A549 (cell line): ENCODE data around the gene ZHX3.

ENCODE experiments used
- BCL3 ChIP-seq: fragments of >200 bp; sonication (Bioruptor Twin); formaldehyde crosslinking; IDR thresholded peaks from 3 replicates; pipeline ENCODE4 v1.6.1; 2016
- CTCF ChIP-seq: fragments of >200 bp; sonication (Bioruptor Twin); formaldehyde crosslinking; IDR thresholded peaks from 3 replicates; pipeline ENCODE4 v1.5.1; 2016
- EP300 ChIP-seq, 2 experiments: fragments of >200 bp; sonication (Bioruptor Twin); formaldehyde crosslinking; IDR thresholded peaks; 2 replicates in 1 of 2; 3 replicates in 1 of 2; pipeline ENCODE4 v1.6.1; 2016 to 2017
- JUNB ChIP-seq: fragments of >200 bp; sonication (Bioruptor Twin); formaldehyde crosslinking; IDR thresholded peaks from 2 replicates; pipeline ENCODE4 v1.6.1; 2016
- KDM5A ChIP-seq: fragments of 200-600 bp; sonication (generic); IDR thresholded peaks from 2 replicates; pipeline ENCODE4 v1.6.1; 2016; ENCODE audit warnings: antibody characterized with exemption, mild to moderate bottlenecking
- PBX3 ChIP-seq: IDR thresholded peaks from 2 replicates; pipeline ENCODE4 v1.6.1; 2012
- POLR2A ChIP-seq: IDR thresholded peaks from 2 replicates; pipeline ENCODE4 v1.6.1; 2012; ENCODE audit warnings: mild to moderate bottlenecking, low read length
- REST ChIP-seq: fragments of 200-600 bp; sonication (generic); IDR thresholded peaks from 2 replicates; pipeline ENCODE4 v1.6.1; 2016; ENCODE audit warnings: antibody characterized with exemption, mild to moderate bottlenecking, moderate library complexity
- ZC3H11A ChIP-seq: fragments of 450-650 bp; IDR thresholded peaks from 2 replicates; pipeline ENCODE4 v1.6.1; 2014; ENCODE audit warnings: antibody characterized with exemption, mild to moderate bottlenecking

GRCh38 chr20:41167118-41167470 is 150.4 kb downstream of the ZHX3 start:
- TF ChIP-seq EP300 (IDR thresholded peaks at IDR 0.05) (no peak), POLR2A (no peak), REST (no peak), BCL3 (no peak), PBX3 (no peak), ZC3H11A (no peak), KDM5A (no peak), JUNB (no peak), CTCF (no peak)
